Nephron (organoid): Measurements from ENCODE around the gene COMTD1.

Experiments
- H3K27ac Mint-ChIP-seq, 3 experiments: 2 replicates each; pipeline ENCODE4 v1.8.0; 2020; ENCODE audit warnings: mixed read lengths in 3 of 3, mild to moderate bottlenecking in 2 of 3, moderate library complexity in 1 of 3
- H3K27me3 Mint-ChIP-seq: 2 replicates; pipeline ENCODE4 v1.8.0; 2021; ENCODE audit warnings: low read depth, mild to moderate bottlenecking, moderate library complexity, mixed read lengths
- H3K36me3 Mint-ChIP-seq: 2 replicates; pipeline ENCODE4 v1.8.0; 2020; ENCODE audit warnings: low read depth, mixed read lengths
- H3K4me1 Mint-ChIP-seq: 2 replicates; pipeline ENCODE4 v1.8.0; 2020; ENCODE audit warnings: mixed read lengths
- H3K4me3 Mint-ChIP-seq, 3 experiments: 2 replicates each; pipeline ENCODE4 v1.8.0; 2020; ENCODE audit warnings: mild to moderate bottlenecking in 3 of 3, mixed read lengths in 3 of 3, moderate library complexity in 2 of 3
- H3K9me3 Mint-ChIP-seq: 2 replicates; pipeline ENCODE4 v1.8.0; 2020; ENCODE audit warnings: mixed read lengths
- TF ChIP-seq, protein P1 (sequence below), 3 experiments: fragments of 200-600 bp; sonication (generic); IDR thresholded peaks; one replicate each; pipeline ENCODE4 v1.5.0; 2021; ENCODE audit warnings: antibody characterized with exemption in 3 of 3; ENCODE audit not compliant: unreplicated experiment in 3 of 3

The COMTD1 gene

DNA sequence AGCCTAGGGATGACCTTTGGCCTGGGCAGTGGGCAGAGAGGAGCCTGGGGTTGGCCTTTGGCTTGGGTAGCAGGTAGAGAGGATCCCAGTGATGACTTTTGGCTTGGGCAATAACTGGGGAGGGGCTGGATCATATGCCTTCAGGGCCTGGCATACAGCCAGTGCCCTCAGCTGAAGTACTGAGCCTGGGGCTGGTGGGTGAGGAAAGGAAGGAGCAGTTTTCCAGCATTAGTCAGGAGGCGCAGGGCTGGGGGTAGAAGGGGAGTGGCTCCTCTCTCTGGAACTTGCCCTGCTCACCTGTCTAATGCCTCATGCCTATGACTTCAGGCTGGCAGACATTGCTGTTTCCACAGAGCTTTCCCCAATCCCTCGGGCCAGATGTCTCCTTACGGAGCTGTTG is 15.2 kb upstream of the COMTD1 start:
- TF ChIP-seq, protein P1, sequence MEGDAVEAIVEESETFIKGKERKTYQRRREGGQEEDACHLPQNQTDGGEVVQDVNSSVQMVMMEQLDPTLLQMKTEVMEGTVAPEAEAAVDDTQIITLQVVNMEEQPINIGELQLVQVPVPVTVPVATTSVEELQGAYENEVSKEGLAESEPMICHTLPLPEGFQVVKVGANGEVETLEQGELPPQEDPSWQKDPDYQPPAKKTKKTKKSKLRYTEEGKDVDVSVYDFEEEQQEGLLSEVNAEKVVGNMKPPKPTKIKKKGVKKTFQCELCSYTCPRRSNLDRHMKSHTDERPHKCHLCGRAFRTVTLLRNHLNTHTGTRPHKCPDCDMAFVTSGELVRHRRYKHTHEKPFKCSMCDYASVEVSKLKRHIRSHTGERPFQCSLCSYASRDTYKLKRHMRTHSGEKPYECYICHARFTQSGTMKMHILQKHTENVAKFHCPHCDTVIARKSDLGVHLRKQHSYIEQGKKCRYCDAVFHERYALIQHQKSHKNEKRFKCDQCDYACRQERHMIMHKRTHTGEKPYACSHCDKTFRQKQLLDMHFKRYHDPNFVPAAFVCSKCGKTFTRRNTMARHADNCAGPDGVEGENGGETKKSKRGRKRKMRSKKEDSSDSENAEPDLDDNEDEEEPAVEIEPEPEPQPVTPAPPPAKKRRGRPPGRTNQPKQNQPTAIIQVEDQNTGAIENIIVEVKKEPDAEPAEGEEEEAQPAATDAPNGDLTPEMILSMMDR (IDR thresholded peaks at IDR 0.05; ENCODE audit: unreplicated experiment in 3 of 3): no peak
- H3K27ac Mint-ChIP-seq: no peak overlapping the region
- peaks cover 6% of the 10 kb centered on the region for H3K27me3 Mint-ChIP-seq
- no peak overlapping the region for H3K4me3 Mint-ChIP-seq
- peaks cover 29% of the 10 kb centered on the region for H3K9me3 Mint-ChIP-seq
- H3K36me3 Mint-ChIP-seq: peaks cover 9% of the 10 kb centered on the region
- H3K4me1 Mint-ChIP-seq: no peaks in the 10 kb centered on the region

DNA sequence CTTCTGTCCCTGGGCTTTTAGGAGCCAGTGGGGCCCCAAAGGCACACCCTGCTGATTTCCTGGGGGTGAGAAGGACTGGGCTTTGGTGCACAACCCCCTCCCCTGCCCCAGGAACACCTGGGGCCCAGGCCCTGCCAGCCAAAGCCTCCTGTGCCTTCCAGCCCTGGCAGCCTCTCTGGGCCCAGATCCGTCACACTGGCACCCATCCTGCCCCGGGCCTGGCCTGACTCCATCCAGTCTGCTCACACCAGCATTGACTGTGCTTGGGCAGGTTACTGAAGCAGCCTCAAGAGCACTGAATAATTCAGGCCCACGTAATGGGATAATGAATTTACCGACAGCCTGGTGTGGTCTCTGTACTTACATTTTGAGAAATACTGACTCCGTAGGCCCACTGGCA is 12.0 kb upstream of the COMTD1 start:
- Mint-ChIP-seq H3K4me3 (no peak overlapping the region), H3K27ac (no peak overlapping the region), H3K9me3 (peaks cover 14% of the 10 kb centered on the region), H3K4me1 (no peaks in the 10 kb centered on the region), H3K27me3 (peaks cover 2% of the 10 kb centered on the region), H3K36me3 (no peaks in the 10 kb centered on the region)
- TF ChIP-seq, protein P1 (IDR thresholded peaks at IDR 0.05; ENCODE audit: unreplicated experiment in 3 of 3): no peak

DNA sequence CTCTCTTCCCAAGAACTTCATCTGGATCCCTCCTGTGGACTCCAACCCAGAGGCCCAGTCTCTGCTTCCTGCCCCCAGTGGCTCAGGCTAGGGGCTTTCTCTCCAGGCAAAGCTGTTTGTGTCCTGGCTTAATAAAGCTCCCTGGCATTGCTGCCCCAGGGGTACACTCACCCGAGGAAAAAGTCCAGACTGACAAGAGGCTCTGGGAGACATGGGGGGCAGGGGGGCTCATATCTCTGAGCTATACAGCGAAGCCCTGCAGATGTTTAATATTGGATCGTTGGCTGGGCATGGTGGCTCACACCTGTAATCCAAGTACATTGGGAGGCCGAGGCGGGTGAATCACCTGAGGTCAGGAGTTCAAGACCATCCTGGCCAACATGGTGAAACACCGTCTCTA is 10.7 kb upstream of the COMTD1 start:
- Mint-ChIP-seq H3K4me1 (no peaks in the 10 kb centered on the region), H3K27ac (no peak overlapping the region), H3K36me3 (no peaks in the 10 kb centered on the region), H3K9me3 (peaks cover 4% of the 10 kb centered on the region), H3K27me3 (peaks cover 6% of the 10 kb centered on the region), H3K4me3 (no peak overlapping the region)
- TF ChIP-seq, protein P1 (IDR thresholded peaks at IDR 0.05; ENCODE audit: unreplicated experiment in 3 of 3): no peak

DNA sequence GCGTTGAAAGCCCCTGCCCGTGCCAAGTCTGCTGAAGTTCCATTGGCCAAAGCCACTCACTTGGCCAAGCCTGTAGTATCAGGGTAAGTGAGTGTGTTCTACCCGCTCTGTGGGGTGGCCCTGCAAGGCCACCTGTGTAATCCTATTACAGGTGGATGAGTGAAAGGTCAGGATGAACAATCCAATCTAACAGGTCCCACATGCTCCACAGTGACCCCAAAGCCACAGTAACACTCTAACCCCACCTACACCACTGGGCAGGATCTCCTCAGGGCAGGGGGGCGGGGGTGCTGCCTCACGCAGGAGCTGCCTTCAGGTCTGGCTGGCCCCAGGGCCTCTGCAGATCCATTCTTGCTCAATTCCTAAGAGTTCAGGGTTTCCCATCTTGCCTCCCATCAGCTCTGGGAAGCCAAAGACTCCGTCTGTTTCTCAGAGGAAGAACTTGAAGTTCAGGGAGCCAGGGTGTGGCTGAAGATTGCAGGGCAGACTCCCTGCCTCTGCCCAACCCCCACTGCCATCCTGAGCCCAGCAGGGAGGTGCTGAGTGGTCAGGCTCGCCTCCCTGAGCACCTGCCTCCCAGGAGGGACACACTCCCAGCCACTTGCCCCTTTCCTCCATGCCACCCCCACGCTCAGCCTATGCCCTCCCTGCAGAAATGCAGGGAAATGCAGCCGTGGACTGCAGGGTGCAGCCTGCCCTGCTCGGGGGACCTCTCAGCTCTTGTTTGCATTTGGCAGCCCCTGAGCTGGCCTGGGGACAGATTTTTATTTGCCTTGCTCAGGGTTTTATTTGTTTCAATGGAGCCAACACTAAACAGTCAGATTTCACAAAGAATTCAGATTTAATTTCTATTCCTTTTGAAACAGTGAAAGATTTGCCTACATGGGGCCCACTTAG is 9.8 kb upstream of the COMTD1 start:
- peaks cover 6% of the 10 kb centered on the region for H3K27me3 Mint-ChIP-seq
- no peak overlapping the region for H3K27ac Mint-ChIP-seq
- TF ChIP-seq, protein P1 (IDR thresholded peaks at IDR 0.05; ENCODE audit: unreplicated experiment in 3 of 3): no peak
- H3K4me1 Mint-ChIP-seq: no peaks in the 10 kb centered on the region
- no peaks in the 10 kb centered on the region for H3K36me3 Mint-ChIP-seq
- H3K4me3 Mint-ChIP-seq: no peak overlapping the region
- peaks cover 4% of the 10 kb centered on the region for H3K9me3 Mint-ChIP-seq

DNA sequence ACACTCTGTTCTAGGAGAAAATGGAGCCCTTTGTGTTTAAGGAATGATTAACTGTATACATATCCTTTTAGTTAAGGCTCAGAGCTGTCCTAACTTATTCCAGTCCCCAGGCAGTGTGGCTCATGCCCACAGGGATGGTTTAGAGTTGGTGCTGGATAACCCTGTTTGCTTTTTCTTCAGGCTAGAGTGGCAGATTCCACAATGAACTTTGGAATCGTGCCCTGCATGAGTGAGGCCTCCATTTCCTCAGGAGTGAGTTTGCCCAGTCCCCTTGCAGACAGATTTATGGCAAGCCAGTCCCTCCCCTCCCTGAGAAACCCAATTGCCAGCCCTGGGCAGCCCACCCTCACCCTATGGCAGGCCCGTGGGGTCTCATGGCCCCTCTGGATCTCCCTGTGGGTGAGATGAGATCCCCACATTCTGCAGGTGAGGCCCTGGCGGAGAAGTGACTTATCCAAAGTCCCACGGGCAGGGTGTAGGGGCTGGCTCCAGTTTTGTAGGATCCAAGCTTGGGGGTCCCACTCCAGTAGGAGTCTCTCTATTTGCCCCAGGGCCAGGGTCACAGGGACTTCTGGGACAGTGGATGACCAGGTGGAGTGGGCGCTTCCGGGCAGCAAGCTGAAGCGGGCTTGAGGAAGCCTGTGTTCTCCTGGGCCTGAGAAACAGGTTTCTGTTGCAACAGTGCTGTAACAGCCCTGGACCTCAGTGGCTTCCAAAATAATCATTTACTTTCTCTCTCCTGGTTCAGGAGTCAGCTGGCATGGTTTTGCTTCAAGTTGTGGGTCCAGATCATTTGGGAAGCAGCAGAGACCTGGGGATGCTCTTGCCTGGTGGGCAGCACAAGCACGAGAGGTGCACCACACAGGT is 9.0 kb upstream of the COMTD1 start:
- H3K4me3 Mint-ChIP-seq: no peak overlapping the region
- TF ChIP-seq, protein P1 (IDR thresholded peaks at IDR 0.05; ENCODE audit: unreplicated experiment in 3 of 3): no peak
- no peaks in the 10 kb centered on the region for H3K36me3 Mint-ChIP-seq
- no peaks in the 10 kb centered on the region for H3K4me1 Mint-ChIP-seq
- no peaks in the 10 kb centered on the region for H3K9me3 Mint-ChIP-seq
- H3K27me3 Mint-ChIP-seq: peaks cover 12% of the 10 kb centered on the region
- no peak overlapping the region for H3K27ac Mint-ChIP-seq
